Caki2 (cell line): ENCODE results near the gene ZNF79. TPM values are rescaled to one million over a fixed set of nuclear protein-coding genes. Genes with fewer than 3 reads are reported as not detected.

Experiments used
- DNase-seq: peaks from one replicate; pipeline ENCODE4 v3.0.0-alpha.2; 2015; ENCODE audit warnings: low read depth
- in situ Hi-C: cut with HindIII; loops from 2 replicates; pipeline ENCODE4 v1.10.0; 2016; ENCODE audit warnings: low sequenced_read_pairs, low pct_unique_long_range_greater_than_20kb, mixed read lengths
- total RNA-seq: library from RNA; depleted of rRNA; stranded (reverse); fragments of >200 nt; shearing (Covaris generic); gene quantifications from 2 replicates; pipeline ENCODE4 v1.2.3, GENCODE V29; 2014; ENCODE audit warnings: low replicate concordance; rRNA removed

Gene ZNF79
- 2.5 and 2.8 TPM in 2 replicates for total RNA-seq

DNA sequence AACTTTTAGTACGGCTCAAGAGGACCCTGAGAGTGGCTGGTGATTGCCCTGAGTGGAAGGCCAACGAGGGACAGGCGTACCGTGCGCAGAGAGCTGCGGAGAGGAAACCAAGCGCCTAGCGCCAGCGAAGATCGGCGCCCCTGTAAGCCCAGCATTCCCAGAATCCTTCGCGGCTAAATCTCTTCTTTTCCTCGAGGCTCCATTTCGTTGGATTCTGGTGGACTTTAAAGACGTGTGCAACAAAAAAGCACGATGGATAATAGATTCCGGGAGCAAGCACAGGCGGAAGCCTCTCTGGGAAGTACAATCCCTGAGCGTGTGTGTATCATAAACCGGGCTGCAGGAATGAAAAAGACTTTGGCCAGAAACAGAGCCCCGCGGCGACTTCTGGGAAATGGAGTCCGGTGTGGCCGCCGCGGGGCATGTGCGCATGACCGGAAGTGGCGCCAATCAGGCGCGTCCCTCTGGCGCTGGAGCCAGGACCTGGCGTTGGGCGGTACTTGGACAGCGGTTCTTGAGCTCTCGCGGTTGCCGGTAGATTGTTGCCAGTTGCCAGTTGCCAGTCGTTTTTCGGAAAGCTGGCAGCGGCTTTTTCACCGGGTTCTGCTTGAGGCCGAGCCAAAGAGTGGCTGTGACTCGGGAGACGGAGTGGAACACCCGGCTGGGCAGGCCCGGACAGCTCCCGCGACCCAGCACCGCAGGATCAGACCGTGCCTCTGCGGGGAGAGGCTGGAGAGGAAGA, at the start of gene ZNF79:
ZNF79 (plus strand) TSS at position 449 of the 742 bp plus-strand sequence. CDS start 406 bp downstream, outside the sequence.
- peak; percentile 88 for DNase-seq
- in situ Hi-C loops, result no loop called here

DNA sequence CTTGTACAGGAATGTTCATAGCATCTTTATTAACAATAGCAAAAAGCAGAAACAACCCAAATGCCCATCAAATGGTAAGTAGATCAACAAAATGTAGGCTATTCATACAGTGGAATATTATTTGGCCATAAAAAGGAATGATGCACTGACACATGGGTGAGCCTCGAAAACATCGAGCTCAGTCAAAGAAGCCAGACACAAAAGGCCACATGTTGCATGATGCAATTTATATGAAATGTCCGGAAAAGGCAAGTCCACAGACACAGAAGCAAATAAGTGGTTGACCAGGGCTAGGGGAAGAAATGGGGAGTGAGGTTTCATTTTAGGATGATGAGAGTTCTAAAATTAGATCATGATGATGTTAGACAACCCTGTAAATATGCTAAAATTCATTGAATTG, 43.7 kb upstream of the ZNF79 start:
- in situ Hi-C loops, result no loop called here
- DNase-seq, result no peak

DNA sequence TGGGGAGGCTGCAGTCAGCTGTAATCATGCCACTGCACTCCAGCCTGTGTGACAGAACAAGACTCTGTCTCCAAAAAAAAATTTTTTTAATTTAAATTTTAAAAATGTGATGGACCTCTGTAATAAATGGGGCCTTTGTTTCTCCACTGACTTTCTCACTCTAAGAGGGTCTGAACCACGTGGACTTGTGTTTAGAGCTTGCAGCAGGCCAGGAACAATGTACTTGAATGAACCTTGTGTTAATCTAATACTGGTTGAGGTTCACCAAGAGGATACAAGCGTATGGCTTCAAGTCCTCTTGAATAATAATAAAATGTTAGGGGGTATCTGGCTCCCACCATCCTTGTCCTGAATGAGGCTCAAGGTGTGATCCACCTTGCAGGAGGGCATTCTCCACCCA, 41.6 kb upstream of the ZNF79 start:
- no peak for DNase-seq
- in situ Hi-C loops, result no loop called here

- DNase-seq, result peak; percentile 45
Observed at GRCh38 chr9:127384016-127384730, 40.0 kb upstream of the ZNF79 start.

DNA sequence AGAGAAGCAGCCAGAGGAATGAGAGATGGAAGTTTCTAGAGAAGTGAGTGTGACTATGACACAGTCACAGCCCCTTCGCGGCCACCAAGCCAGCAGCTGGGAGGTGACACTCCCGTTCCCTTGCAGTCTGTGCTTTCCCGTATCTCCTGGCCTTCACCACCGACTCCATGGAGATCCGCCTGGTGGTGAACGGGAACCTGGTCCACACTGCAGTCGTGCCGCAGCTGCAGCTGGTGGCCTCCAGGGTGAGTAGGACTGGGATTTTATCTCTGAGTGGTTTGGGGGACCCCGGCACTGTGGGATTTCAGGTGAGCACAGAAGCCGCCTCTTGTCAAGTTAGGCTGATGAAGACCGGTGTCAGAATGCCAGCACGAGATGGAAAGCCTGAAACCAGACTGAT, 39.3 kb upstream of the ZNF79 start:
- in situ Hi-C loops, result no loop called here
- no peak for DNase-seq

More at GRCh38 chr9:127384016-127384730, 40.0 kb upstream of the ZNF79 start:
- in situ Hi-C loops, result no loop called here

DNA sequence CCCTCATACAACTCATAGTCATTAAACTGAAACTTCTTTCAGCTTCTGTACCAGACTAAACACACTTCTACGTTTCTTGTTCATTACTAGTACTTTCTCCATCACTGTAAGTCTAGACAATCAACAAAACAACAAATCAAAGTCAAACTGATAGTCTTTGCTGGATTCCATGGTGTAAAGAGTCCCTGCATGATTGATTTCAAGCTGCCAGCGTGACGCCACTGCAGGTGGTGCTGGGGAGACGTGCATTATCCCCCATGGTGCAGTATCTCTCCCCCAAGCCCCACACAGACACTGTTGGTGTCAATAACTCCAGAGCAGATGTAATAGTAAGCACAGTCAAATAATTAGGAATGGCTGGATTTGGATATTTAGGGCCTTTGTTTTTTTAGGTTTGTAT, 37.9 kb upstream of the ZNF79 start:
- in situ Hi-C loops, result no loop called here
- DNase-seq, result no peak

DNA sequence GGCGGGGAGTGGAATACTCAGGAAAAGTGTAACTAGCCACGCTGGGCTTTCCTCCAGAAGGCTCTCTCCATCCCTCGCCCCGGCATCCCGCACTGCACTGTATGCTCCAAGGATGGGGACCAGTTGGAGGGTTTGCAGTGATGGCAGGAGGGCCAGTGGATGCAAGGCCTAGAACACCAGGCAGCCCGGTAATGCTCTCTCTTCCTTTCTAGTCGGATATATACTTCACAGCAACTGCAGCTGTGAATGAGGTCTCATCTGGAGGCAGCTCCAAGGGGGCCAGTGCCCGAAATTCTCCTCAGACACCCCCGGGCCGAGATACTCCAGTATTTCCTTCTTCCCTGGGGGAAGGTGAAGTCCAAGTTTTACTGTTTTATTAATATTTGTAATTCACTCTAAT, 37.2 kb upstream of the ZNF79 start:
- in situ Hi-C loops, result no loop called here
- no peak for DNase-seq

DNA sequence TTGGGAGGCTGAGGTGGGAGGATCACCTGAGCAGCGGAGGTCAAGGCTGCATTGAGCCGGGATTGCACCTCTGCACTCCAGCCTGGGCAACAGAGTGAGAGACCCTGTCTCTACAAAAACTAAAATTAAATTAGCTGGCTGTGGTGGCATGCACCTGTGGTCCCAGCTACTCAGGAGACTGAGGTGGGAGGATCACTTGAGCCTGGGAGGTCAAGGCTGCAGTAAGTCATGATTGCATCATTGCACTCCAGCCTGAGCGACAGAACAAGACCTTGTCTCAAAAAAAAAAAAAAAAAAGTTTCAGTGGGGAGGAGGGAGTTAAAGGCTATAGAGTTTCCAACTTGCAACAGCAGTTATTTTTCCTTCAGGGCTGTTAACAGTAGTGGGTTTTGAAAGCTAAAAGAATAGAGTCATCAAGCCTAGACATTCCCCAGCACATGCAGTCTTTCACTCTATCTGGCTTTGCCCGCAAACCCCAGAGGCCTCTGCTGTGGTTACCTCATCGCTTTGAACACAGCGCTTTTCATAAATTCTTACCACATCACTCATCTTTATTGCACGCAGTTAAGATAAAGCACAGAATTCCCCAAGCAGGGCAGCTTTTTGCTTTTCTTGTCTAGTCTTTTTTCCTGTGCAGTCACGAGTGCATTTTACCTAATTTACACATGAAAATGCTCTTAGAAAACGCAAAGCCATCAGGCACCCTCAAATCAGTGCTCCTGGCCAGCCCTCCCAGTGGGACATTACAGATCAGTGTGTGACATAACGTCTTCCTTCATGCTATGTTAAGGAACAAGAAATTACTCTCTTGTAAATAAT, 35.9 kb upstream of the ZNF79 start:
- in situ Hi-C loops, result no loop called here
- DNase-seq, result peak; percentile 88

DNA sequence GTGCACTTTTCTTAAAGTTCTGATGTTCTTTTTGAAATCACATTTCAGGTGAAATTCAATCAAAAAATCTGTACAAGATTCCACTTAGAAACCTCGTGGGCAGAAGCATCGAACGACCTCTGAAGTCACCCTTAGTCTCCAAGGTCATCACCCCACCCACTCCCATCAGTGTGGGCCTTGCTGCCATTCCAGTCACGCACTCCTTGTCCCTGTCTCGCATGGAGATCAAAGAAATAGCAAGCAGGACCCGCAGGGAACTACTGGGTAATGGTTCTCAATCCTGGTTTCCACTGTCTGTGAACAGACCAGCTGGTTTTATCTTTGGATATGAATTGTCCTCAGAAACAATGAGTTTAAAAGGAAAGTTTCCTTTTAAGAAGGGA, 35.3 kb upstream of the ZNF79 start:
- in situ Hi-C loops, result no loop called here
- DNase-seq, result no peak

DNA sequence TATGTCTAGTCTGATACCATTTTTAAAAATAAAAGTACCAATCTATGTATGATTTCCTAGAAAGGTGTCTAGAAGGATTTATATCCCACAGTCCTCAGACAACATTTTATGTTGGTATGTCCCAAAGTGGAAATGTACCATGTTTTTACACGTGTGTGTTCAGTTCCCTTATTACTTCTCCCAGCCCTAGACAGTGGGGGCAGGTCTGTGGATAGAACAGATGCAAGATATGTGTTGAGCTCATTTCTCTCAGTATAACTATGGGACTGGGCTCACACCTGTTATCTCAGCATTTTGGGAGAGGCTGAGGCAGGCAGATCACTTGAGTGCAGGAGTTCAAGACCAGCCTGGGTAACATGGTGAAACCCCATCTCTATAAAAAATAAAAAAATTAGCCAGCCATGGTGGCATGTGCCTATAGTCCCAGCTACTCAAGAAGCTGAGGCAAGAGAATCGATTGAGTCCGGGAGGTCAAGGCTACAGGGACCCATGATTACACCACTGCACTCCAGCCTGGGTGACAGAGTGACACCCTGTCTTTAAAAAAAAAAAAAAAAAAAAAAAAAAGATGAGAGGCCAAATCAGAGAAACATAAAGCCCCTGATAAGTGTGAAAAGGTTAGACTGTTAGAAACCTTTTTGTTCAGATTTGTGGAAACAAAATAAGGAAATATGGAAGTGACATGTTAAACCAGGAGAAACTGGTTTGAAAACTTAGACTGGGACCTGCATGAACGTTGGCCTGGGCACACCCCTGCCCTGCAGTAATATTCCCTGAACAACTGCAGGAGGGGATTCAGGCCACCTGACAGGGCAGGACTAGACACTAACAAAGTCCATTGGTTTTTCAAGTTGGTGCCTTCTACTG, 34.6 kb upstream of the ZNF79 start:
- in situ Hi-C loops, result no loop called here
- DNase-seq, result no peak

- in situ Hi-C loops, result no loop called here
- DNase-seq, result no peak
Observed at GRCh38 chr9:127390248-127390545, 34.0 kb upstream of the ZNF79 start.

DNA sequence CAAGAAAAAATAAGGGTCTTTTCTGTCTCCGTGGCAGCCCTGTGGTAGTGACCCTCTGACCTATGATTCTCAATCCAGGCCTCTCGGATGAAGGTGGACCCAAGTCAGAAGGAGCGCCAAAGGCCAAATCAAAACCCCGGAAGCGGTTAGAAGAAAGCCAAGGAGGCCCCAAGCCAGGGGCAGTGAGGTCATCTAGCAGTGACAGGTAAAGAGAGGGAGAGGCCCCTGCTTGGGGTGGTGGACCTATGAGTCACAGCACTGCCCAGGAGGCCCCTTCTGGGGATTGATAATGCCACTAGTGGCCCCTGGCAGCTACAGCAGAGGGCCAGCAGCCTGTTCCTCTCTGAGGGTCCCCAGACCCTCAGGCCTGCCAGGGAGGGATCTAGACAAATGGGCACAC, 33.6 kb upstream of the ZNF79 start:
- DNase-seq, result no peak
- in situ Hi-C loops, result no loop called here

GRCh38 chr9:127392166-127392565, 32.0 kb upstream of the ZNF79 start:
- DNase-seq, result no peak
- in situ Hi-C loops, result no loop called here

- in situ Hi-C loops, result no loop called here
- DNase-seq, result no peak
Observed at GRCh38 chr9:127392976-127393375, 31.2 kb upstream of the ZNF79 start.

GRCh38 chr9:127393645-127394044, 30.5 kb upstream of the ZNF79 start:
- DNase-seq, result no peak
- in situ Hi-C loops, result no loop called here

DNA sequence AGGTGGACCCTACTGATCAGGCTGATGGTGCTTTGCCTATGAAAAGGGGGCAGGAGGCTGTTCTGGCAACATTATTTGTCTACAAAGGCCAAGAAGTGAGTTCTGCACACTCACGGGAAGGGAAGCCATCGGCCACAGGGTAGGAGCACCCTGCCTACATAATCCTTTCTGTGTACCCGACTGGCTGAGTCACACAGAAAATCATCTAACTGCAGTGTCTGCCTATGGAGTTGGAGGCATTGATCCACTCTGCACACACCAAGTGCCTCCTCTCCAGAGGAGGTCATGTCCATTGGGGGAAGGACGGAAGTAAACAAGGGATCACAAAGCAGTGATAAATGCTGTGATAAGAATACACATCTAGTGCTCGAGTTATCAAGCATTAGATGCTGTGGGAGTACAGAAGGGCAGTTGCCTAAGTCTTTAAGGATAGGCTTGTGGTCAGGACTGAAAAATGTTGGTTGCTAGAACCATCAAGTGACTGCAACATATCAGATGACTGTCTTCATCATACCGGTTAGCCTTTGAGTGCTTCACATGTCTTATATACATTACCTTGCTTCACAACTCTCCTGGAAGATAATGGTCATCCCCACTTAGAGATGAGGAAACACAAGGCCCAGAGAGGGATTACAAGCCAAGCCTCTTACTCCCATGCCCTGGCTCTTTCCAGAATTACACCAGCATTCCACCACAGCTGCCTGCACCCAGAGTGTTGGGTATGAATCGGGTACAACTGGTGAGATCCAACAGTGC, 28.5 kb upstream of the ZNF79 start:
- no peak for DNase-seq
- in situ Hi-C loops, result no loop called here

DNA sequence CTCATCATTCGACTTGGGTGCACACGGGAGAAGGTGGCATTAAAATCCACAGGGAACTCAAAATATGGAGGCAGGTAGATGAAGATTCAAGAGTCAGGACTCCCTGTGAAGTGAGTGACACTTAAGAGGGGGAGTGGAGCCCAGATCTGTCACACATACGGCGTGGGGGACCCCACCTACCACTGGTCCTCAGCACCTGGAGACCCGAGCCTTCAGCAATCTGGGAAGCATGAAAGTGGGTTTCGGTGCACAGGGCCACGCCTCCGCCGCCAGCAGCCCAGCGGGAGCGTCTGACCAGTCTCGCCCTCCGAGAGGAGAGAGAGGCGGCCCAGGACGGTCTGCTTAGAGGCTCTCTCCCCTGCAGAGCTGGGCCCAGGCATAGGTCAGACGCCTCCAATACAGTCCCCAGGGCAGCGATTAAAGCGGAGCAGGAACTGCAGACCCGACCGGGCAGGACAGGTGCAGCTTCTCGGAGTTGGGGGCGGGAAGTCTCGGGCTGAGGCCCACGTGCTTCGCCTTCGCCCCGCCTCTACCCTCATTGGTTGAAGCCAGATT, 27.9 kb upstream of the ZNF79 start:
- no peak for DNase-seq
- in situ Hi-C loops, result no loop called here
